Measurements from ENCODE around the gene ANKRD28. TPM values are rescaled to one million over a fixed set of nuclear protein-coding genes. Genes with fewer than 3 reads are reported as not detected.

ANKRD28 gene
- polyA plus RNA-seq, 1 donor, result 29.8 TPM

GRCh38 chr3:15805756-15806266 lies 8.0 kb upstream of the ANKRD28 start:
- no peak overlapping the region for H3K4me3 ChIP-seq (ENCODE audit: low read length)
- no peaks in the 10 kb centered on the region for H3K27me3 ChIP-seq (ENCODE audit: control insufficient read depth, insufficient read depth, low read length)
- no peaks in the 10 kb centered on the region for H3K36me3 ChIP-seq (ENCODE audit: control insufficient read depth, insufficient read depth, low read length)
- H3K9me3 ChIP-seq (ENCODE audit: control insufficient read depth, low read depth, low read length), result no peaks in the 10 kb centered on the region
- WGBS (ENCODE audit: insufficient coverage, low lambda C conversion rate), result 90% methylated on average over 2 of the region's 7 CpGs
- H3K27ac ChIP-seq (ENCODE audit: low read length), result no peak overlapping the region
- peak in 1 of 2 donors; percentile 13 for DNase-seq
- H3K4me1 ChIP-seq (ENCODE audit: control insufficient read depth, insufficient read depth, low read length), result no peaks in the 10 kb centered on the region

GRCh38 chr3:15804553-15805095 lies 6.8 kb upstream of the ANKRD28 start:
- Histone ChIP-seq H3K4me1 (ENCODE audit: control insufficient read depth, insufficient read depth, low read length) (no peaks in the 10 kb centered on the region), H3K27ac (ENCODE audit: low read length) (no peak overlapping the region), H3K27me3 (ENCODE audit: control insufficient read depth, insufficient read depth, low read length) (no peaks in the 10 kb centered on the region), H3K4me3 (ENCODE audit: low read length) (no peak overlapping the region), H3K9me3 (ENCODE audit: control insufficient read depth, low read depth, low read length) (no peaks in the 10 kb centered on the region), H3K36me3 (ENCODE audit: control insufficient read depth, insufficient read depth, low read length) (no peaks in the 10 kb centered on the region)
- DNase-seq, result no peak
- no CpG with 5 or more reads among the region's 4 CpGs for WGBS (ENCODE audit: insufficient coverage, low lambda C conversion rate)

GRCh38 chr3:15803921-15804320 lies 6.1 kb upstream of the ANKRD28 start:
- H3K9me3 ChIP-seq (ENCODE audit: control insufficient read depth, low read depth, low read length), result no peaks in the 10 kb centered on the region
- no peaks in the 10 kb centered on the region for H3K27me3 ChIP-seq (ENCODE audit: control insufficient read depth, insufficient read depth, low read length)
- H3K27ac ChIP-seq (ENCODE audit: low read length), result no peak overlapping the region
- WGBS (ENCODE audit: insufficient coverage, low lambda C conversion rate), result 83% methylated on average over 1 of the region's 2 CpGs
- no peaks in the 10 kb centered on the region for H3K4me1 ChIP-seq (ENCODE audit: control insufficient read depth, insufficient read depth, low read length)
- no peak for DNase-seq
- H3K4me3 ChIP-seq (ENCODE audit: low read length), result no peak overlapping the region
- no peaks in the 10 kb centered on the region for H3K36me3 ChIP-seq (ENCODE audit: control insufficient read depth, insufficient read depth, low read length)

GRCh38 chr3:15801298-15801697 lies 3.5 kb upstream of the ANKRD28 start:
- Histone ChIP-seq H3K4me1 (ENCODE audit: control insufficient read depth, insufficient read depth, low read length) (no peaks in the 10 kb centered on the region), H3K27me3 (ENCODE audit: control insufficient read depth, insufficient read depth, low read length) (no peaks in the 10 kb centered on the region), H3K27ac (ENCODE audit: low read length) (no peak overlapping the region), H3K36me3 (ENCODE audit: control insufficient read depth, insufficient read depth, low read length) (no peaks in the 10 kb centered on the region), H3K9me3 (ENCODE audit: control insufficient read depth, low read depth, low read length) (no peaks in the 10 kb centered on the region), H3K4me3 (ENCODE audit: low read length) (no peak overlapping the region)
- no peak for DNase-seq
- 71% methylated on average over 1 of the region's 3 CpGs for WGBS (ENCODE audit: insufficient coverage, low lambda C conversion rate)

- H3K36me3 ChIP-seq (ENCODE audit: control insufficient read depth, insufficient read depth, low read length), result no peaks in the 10 kb centered on the region
- no peak overlapping the region for H3K27ac ChIP-seq (ENCODE audit: low read length)
- no peak overlapping the region for H3K4me3 ChIP-seq (ENCODE audit: low read length)
- no peak for DNase-seq
- H3K9me3 ChIP-seq (ENCODE audit: control insufficient read depth, low read depth, low read length), result no peaks in the 10 kb centered on the region
- no peaks in the 10 kb centered on the region for H3K27me3 ChIP-seq (ENCODE audit: control insufficient read depth, insufficient read depth, low read length)
- H3K4me1 ChIP-seq (ENCODE audit: control insufficient read depth, insufficient read depth, low read length), result no peaks in the 10 kb centered on the region
Measured at GRCh38 chr3:15800780-15801179, 3.0 kb upstream of the ANKRD28 start.

GRCh38 chr3:15800327-15800726 lies 2.5 kb upstream of the ANKRD28 start:
- H3K27ac ChIP-seq (ENCODE audit: low read length), result no peak overlapping the region
- no peaks in the 10 kb centered on the region for H3K4me1 ChIP-seq (ENCODE audit: control insufficient read depth, insufficient read depth, low read length)
- DNase-seq, result no peak
- H3K4me3 ChIP-seq (ENCODE audit: low read length), result no peak overlapping the region
- H3K36me3 ChIP-seq (ENCODE audit: control insufficient read depth, insufficient read depth, low read length), result no peaks in the 10 kb centered on the region
- no peaks in the 10 kb centered on the region for H3K9me3 ChIP-seq (ENCODE audit: control insufficient read depth, low read depth, low read length)
- no peaks in the 10 kb centered on the region for H3K27me3 ChIP-seq (ENCODE audit: control insufficient read depth, insufficient read depth, low read length)

GRCh38 chr3:15798533-15799245 lies 910 bp upstream of the ANKRD28 start:
- H3K27ac ChIP-seq (ENCODE audit: low read length), result no peak overlapping the region
- H3K9me3 ChIP-seq (ENCODE audit: control insufficient read depth, low read depth, low read length), result no peaks in the 10 kb centered on the region
- no peak for DNase-seq
- H3K36me3 ChIP-seq (ENCODE audit: control insufficient read depth, insufficient read depth, low read length), result no peaks in the 10 kb centered on the region
- H3K4me3 ChIP-seq (ENCODE audit: low read length), result no peak overlapping the region
- 43% methylated on average over 1 of the region's 2 CpGs for WGBS (ENCODE audit: insufficient coverage, low lambda C conversion rate)
- H3K4me1 ChIP-seq (ENCODE audit: control insufficient read depth, insufficient read depth, low read length), result no peaks in the 10 kb centered on the region
- no peaks in the 10 kb centered on the region for H3K27me3 ChIP-seq (ENCODE audit: control insufficient read depth, insufficient read depth, low read length)

- peak in 1 of 2 donors; percentile 12 for DNase-seq
- H3K27me3 ChIP-seq (ENCODE audit: control insufficient read depth, insufficient read depth, low read length), result no peaks in the 10 kb centered on the region
- WGBS (ENCODE audit: insufficient coverage, low lambda C conversion rate), result 80% methylated on average over 1 of the region's 5 CpGs
- peak overlapping the region; percentile 61 for H3K27ac ChIP-seq (ENCODE audit: low read length)
- H3K9me3 ChIP-seq (ENCODE audit: control insufficient read depth, low read depth, low read length), result no peaks in the 10 kb centered on the region
- H3K4me3 ChIP-seq (ENCODE audit: low read length), result peak overlapping the region; percentile 22
- H3K4me1 ChIP-seq (ENCODE audit: control insufficient read depth, insufficient read depth, low read length), result no peaks in the 10 kb centered on the region
- H3K36me3 ChIP-seq (ENCODE audit: control insufficient read depth, insufficient read depth, low read length), result no peaks in the 10 kb centered on the region
Measured at GRCh38 chr3:15796771-15797641, 773 bp downstream of the ANKRD28 start.

GRCh38 chr3:15796331-15796730 lies 1.4 kb downstream of the ANKRD28 start:
- no peak for DNase-seq
- WGBS (ENCODE audit: insufficient coverage, low lambda C conversion rate), result no CpG with 5 or more reads among the region's 2 CpGs
- Histone ChIP-seq H3K36me3 (ENCODE audit: control insufficient read depth, insufficient read depth, low read length) (no peaks in the 10 kb centered on the region), H3K4me1 (ENCODE audit: control insufficient read depth, insufficient read depth, low read length) (no peaks in the 10 kb centered on the region), H3K9me3 (ENCODE audit: control insufficient read depth, low read depth, low read length) (no peaks in the 10 kb centered on the region), H3K27ac (ENCODE audit: low read length) (no peak overlapping the region), H3K27me3 (ENCODE audit: control insufficient read depth, insufficient read depth, low read length) (no peaks in the 10 kb centered on the region), H3K4me3 (ENCODE audit: low read length) (no peak overlapping the region)

GRCh38 chr3:15795651-15796308 lies 2.0 kb downstream of the ANKRD28 start:
- H3K4me1 ChIP-seq (ENCODE audit: control insufficient read depth, insufficient read depth, low read length), result no peaks in the 10 kb centered on the region
- H3K27ac ChIP-seq (ENCODE audit: low read length), result no peak overlapping the region
- 70% methylated on average over 3 of the region's 4 CpGs for WGBS (ENCODE audit: insufficient coverage, low lambda C conversion rate)
- H3K27me3 ChIP-seq (ENCODE audit: control insufficient read depth, insufficient read depth, low read length), result no peaks in the 10 kb centered on the region
- H3K36me3 ChIP-seq (ENCODE audit: control insufficient read depth, insufficient read depth, low read length), result no peaks in the 10 kb centered on the region
- H3K9me3 ChIP-seq (ENCODE audit: control insufficient read depth, low read depth, low read length), result peaks cover 3% of the 10 kb centered on the region
- H3K4me3 ChIP-seq (ENCODE audit: low read length), result no peak overlapping the region
- no peak for DNase-seq
